Measurements from ENCODE around the gene GREM2. TPM values are rescaled to one million over a fixed set of nuclear protein-coding genes. Genes with fewer than 3 reads are reported as not detected.

GREM2 gene
- total and polyA plus RNA-seq, 2 donors (not counting 3 experiments of a cell fraction or from before 2014, with no cell fraction given): not detected

DNA sequence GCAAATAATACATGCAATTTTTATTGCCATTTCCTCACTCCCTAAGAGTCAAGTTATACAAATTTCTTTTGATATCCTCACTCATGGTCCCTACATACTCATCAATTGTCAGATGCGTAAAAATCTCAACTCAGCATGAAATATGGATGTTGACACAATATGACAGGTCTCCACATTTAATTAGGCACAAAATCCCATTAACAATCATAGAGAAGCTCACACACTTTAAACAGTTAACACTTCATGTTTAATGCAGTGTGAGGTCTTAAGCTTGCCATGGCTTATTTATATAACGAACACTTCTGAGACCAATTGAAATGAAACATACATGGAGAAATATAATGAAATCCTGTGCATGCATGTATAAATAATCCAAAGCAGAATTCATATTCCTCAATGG is 58.6 kb downstream of the GREM2 start:
- H3K9me3 ChIP-seq (replicated peaks; ENCODE audit: control insufficient read depth, insufficient read depth, low read length): peaks cover 2% of the 10 kb centered on the region
- no peaks in the 10 kb centered on the region for H3K36me3 ChIP-seq (ENCODE audit: control insufficient read depth in 2 of 2, extremely low read depth in 1 of 2, insufficient read depth in 2 of 2, low read length in 2 of 2)
- no peak overlapping the region for H3K9ac ChIP-seq (replicated peaks; ENCODE audit: extremely low read depth, insufficient read depth, low read length)
- no peaks in the 10 kb centered on the region for H3K9me1 ChIP-seq (replicated peaks; ENCODE audit: control insufficient read depth, extremely low read depth, insufficient read depth, low read length)
- FAIRE-seq (no peak), DNase-seq (ENCODE audit: low read depth, low spot score) (no peak)
- intact Hi-C loops (cut with micrococcal nuclease): no loop called here
- H4K20me1 ChIP-seq (replicated peaks; ENCODE audit: control insufficient read depth, extremely low read depth, insufficient read depth, low read length): no peaks in the 10 kb centered on the region
- BruUV-seq (replicated peaks): no TSS peak
- H2AFZ ChIP-seq (ENCODE audit: low read depth, low read length): no peak overlapping the region
- no peak overlapping the region for H3K27ac ChIP-seq (ENCODE audit: insufficient read depth, low read depth, low read length)
- ChIA-PET CTCF (no interaction called here), POLR2A (no interaction called here)
- dilution Hi-C loops (cut with MboI; ENCODE audit: extremely low pct_ligation_motif_present, low sequenced_read_pairs): no loop called here
- H3K4me3 ChIP-seq (replicated peaks in 1 of 3; ENCODE audit: insufficient read depth in 1 of 3, low read depth in 1 of 3, low read length in 3 of 3): no peak overlapping the region
- no peak overlapping the region for H3K4me2 ChIP-seq (ENCODE audit: insufficient read depth, low read length)
- H3K27me3 ChIP-seq (ENCODE audit: control insufficient read depth in 2 of 2, insufficient read depth in 2 of 2, low read length in 2 of 2): no peaks in the 10 kb centered on the region
- no peaks in the 10 kb centered on the region for H3K4me1 ChIP-seq (ENCODE audit: control insufficient read depth, extremely low read depth, insufficient read depth, low read length)
- no peak for TF ChIP-seq FOS (IDR thresholded peaks at IDR 0.05; ENCODE audit: borderline replicate concordance, insufficient read depth, low read length)
- no peak for TF ChIP-seq POLR2AphosphoS5 (IDR thresholded peaks at IDR 0.05; ENCODE audit: insufficient read depth, low read depth, low read length)
- TF ChIP-seq GATA2 (IDR thresholded peaks at IDR 0.05; ENCODE audit: insufficient read depth, insufficient read length, low read depth, low read length): no peak
- no peak for TF ChIP-seq JUN (IDR thresholded peaks at IDR 0.05; ENCODE audit: borderline replicate concordance, insufficient read depth, insufficient read length, low read depth)
- TF ChIP-seq MYC (IDR thresholded peaks at IDR 0.05; ENCODE audit: low read depth, low read length): no peak
- TF ChIP-seq, protein P1, sequence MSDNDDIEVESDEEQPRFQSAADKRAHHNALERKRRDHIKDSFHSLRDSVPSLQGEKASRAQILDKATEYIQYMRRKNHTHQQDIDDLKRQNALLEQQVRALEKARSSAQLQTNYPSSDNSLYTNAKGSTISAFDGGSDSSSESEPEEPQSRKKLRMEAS (IDR thresholded peaks at IDR 0.05; ENCODE audit: insufficient read depth, insufficient read length): no peak
- TF ChIP-seq POLR2A (IDR thresholded peaks at IDR 0.05; ENCODE audit: low read depth, low read length): no peak
- no peak for TF ChIP-seq CTCF (IDR thresholded peaks at IDR 0.05; ENCODE audit: extremely low read depth in 1 of 2, insufficient read depth in 1 of 2, low read depth in 1 of 2, low read length in 2 of 2)
- TF ChIP-seq EZH2 (IDR thresholded peaks at IDR 0.05; ENCODE audit: borderline replicate concordance, low read depth, low read length, severe bottlenecking): no peak
- no peaks in the 10 kb centered on the region for H3K79me2 ChIP-seq (ENCODE audit: control insufficient read depth, insufficient read depth, low read length)
